K562 (cell line): Measurements from ENCODE around the gene STX18. TPM values are rescaled to one million over a fixed set of nuclear protein-coding genes. Genes with fewer than 3 reads are reported as not detected.

Source experiments
- ATAC-seq: fragments of 200-7000 bp; cut with Tn5 transposase; 3 replicates; pipeline ENCODE4 v1.9.1; 2020; ENCODE audit warnings: moderate library complexity
- BruUV-seq: library from RNA; stranded (reverse); fragments of 400-500 nt; replicated peaks from 2 replicates; lab custom pipeline; 2021; lab: Mats Ljungman, UMichigan
- CTCF ChIA-PET: fragments of 300-600 bp; formaldehyde crosslinking; extraction: SDS; loops from one replicate; lab custom pipeline; 2021; ENCODE audit warnings: low intra/inter-chr PET ratio; lab: Yijun Ruan, JAX
- POLR2A ChIA-PET: fragments of 300-600, 350-650 bp; sonication (Branson Sonifier 250); formaldehyde crosslinking; extraction: SDS; loops from one replicate; lab custom pipeline; 2021; ENCODE audit warnings: antibody characterized with exemption, inconsistent platforms; lab: Yijun Ruan, JAX
- DNase-seq, 4 experiments: peaks; one replicate each; pipeline versions ENCODE4 v3.0.0 to v3.0.0-alpha.2; 2011 to 2018; ENCODE audit warnings: low spot score in 3 of 4, mixed read lengths in 3 of 4; ENCODE audit errors: extremely low read depth in 1 of 4
- FAIRE-seq: peaks from 2 replicates; lab custom pipeline; 2011; peaks lifted over from hg19 to GRCh38; lab: Jason Lieb, UNC
- H2AFZ ChIP-seq: 2 replicates; pipeline ENCODE4 v1.6.0; 2011; ENCODE audit warnings: low read depth, low read length, control low read depth, inconsistent platforms
- H3K27ac ChIP-seq: fragments of 200-600 bp; 3 replicates; pipeline ENCODE4 v1.8.0; 2011; ENCODE audit warnings: low read depth, mild to moderate bottlenecking, control low read depth, inconsistent platforms, low read length, moderate library complexity, mixed read lengths; ENCODE audit errors: extremely low read depth
- H3K27me3 ChIP-seq, 2 experiments: fragments of 300-600 bp in 1 of 2; 2 replicates in 1 of 2; 3 replicates in 1 of 2; pipeline versions ENCODE4 v1.6.0 to v1.8.0; 2011; ENCODE audit warnings: inconsistent platforms in 2 of 2, low read length in 2 of 2, mild to moderate bottlenecking in 1 of 2, mixed read lengths in 1 of 2, moderate library complexity in 1 of 2; ENCODE audit not compliant: control insufficient read depth in 2 of 2, insufficient read depth in 2 of 2
- H3K36me3 ChIP-seq: fragments of 300-600 bp; 3 replicates; pipeline ENCODE4 v1.8.0; 2011; ENCODE audit warnings: mild to moderate bottlenecking, low read length, inconsistent platforms; ENCODE audit not compliant: control insufficient read depth, insufficient read depth
- H3K4me1 ChIP-seq, 2 experiments: fragments of 200-600 bp in 1 of 2; replicated peaks in 1 of 2; 2 replicates in 1 of 2; 3 replicates in 1 of 2; pipeline versions ENCODE4 v1.5.1 to v1.8.0; 2011; ENCODE audit warnings: inconsistent platforms in 2 of 2, low read length in 2 of 2, mild to moderate bottlenecking in 1 of 2, mixed read lengths in 1 of 2, moderate library complexity in 1 of 2; ENCODE audit not compliant: control insufficient read depth in 2 of 2, insufficient read depth in 2 of 2
- H3K4me2 ChIP-seq: 2 replicates; pipeline ENCODE4 v1.6.1; 2011; ENCODE audit warnings: low read length, control low read depth, inconsistent platforms, mixed read lengths; ENCODE audit not compliant: insufficient read depth
- H3K4me3 ChIP-seq: fragments of 200-600 bp; sonication (generic), shearing (Covaris generic); 2 replicates; pipeline ENCODE4 v1.5.1; 2016; ENCODE audit warnings: control low read depth, inconsistent platforms
- H3K79me2 ChIP-seq: fragments of 200-600 bp; 3 replicates; pipeline ENCODE4 v1.8.0; 2011; ENCODE audit warnings: low read length, inconsistent platforms; ENCODE audit not compliant: control insufficient read depth, insufficient read depth
- H3K9ac ChIP-seq, 2 experiments: 2 replicates each; pipeline versions ENCODE4 v1.6.0 to v1.6.1; 2011; ENCODE audit warnings: low read depth in 2 of 2, low read length in 2 of 2, control low read depth in 1 of 2, inconsistent platforms in 1 of 2, mild to moderate bottlenecking in 1 of 2, mixed read lengths in 1 of 2; ENCODE audit not compliant: insufficient read depth in 1 of 2
- H3K9me1 ChIP-seq: one replicate; pipeline ENCODE4 v1.6.0; 2011; ENCODE audit warnings: inconsistent platforms, mild to moderate bottlenecking, low read length, moderate library complexity; ENCODE audit not compliant: control insufficient read depth, insufficient read depth
- H3K9me3 ChIP-seq: replicated peaks from 2 replicates; pipeline ENCODE4 v1.5.1; 2011; ENCODE audit warnings: low read depth, low read length, inconsistent platforms; ENCODE audit not compliant: control insufficient read depth, insufficient read depth
- H4K20me1 ChIP-seq: replicated peaks from 2 replicates; pipeline ENCODE4 v1.6.1; 2011; ENCODE audit warnings: low read length, inconsistent platforms, mixed read lengths; ENCODE audit not compliant: control insufficient read depth, insufficient read depth
- BDP1 ChIP-seq: IDR thresholded peaks from 3 replicates; pipeline ENCODE4 v1.6.1; 2011; ENCODE audit not compliant: insufficient read length, insufficient read depth
- CHCHD3 ChIP-seq: fragments of 250-450 bp; sonication (Bioruptor Pico); IDR thresholded peaks from 2 replicates; pipeline ENCODE4 v2.1.2; 2022; ENCODE audit warnings: mild to moderate bottlenecking
- E2F6 ChIP-seq, 2 experiments: IDR thresholded peaks; 2 replicates each; pipeline ENCODE4 v1.6.1; 2011; ENCODE audit warnings: borderline replicate concordance in 1 of 2, control low read depth in 1 of 2, low read depth in 1 of 2, low read length in 1 of 2, mild to moderate bottlenecking in 1 of 2, mixed read lengths in 1 of 2, moderate library complexity in 1 of 2; ENCODE audit not compliant: insufficient read depth in 1 of 2, insufficient read length in 1 of 2, poor library complexity in 1 of 2, severe bottlenecking in 1 of 2; ENCODE audit errors: extremely low read depth in 1 of 2
- ERF ChIP-seq: fragments of 450-650 bp; formaldehyde crosslinking; IDR thresholded peaks from 2 replicates; pipeline ENCODE4 v1.4.0; 2020; ENCODE audit warnings: mild to moderate bottlenecking, mixed read lengths
- FOXP1 ChIP-seq: sonication (generic); formaldehyde crosslinking; IDR thresholded peaks from 2 replicates; pipeline ENCODE4 v1.8.0; 2022; ENCODE audit warnings: mild to moderate bottlenecking, missing genetic modification reagents
- GMEB1 ChIP-seq: fragments of 250-450 bp; sonication (Bioruptor Pico); IDR thresholded peaks from 2 replicates; pipeline ENCODE4 v1.4.0; 2020; ENCODE audit warnings: mild to moderate bottlenecking
- HLTF ChIP-seq: fragments of 450-650 bp; IDR thresholded peaks from 2 replicates; pipeline ENCODE4 v1.6.1; 2016
- HMGN3 ChIP-seq: IDR thresholded peaks from 2 replicates; pipeline ENCODE4 v1.6.1; 2011; ENCODE audit warnings: borderline replicate concordance, low read depth, mild to moderate bottlenecking, mixed read lengths, low read length; ENCODE audit not compliant: insufficient read length; ENCODE audit errors: extremely low read depth
- RFX1 ChIP-seq: fragments of 450-650 bp; IDR thresholded peaks from 2 replicates; pipeline ENCODE4 v1.6.1; 2016; ENCODE audit warnings: mild to moderate bottlenecking, moderate library complexity
- U2AF2 ChIP-seq: fragments of 200-400 bp; formaldehyde crosslinking; optimal IDR thresholded peaks from 2 replicates; pipeline ENCODE3; 2017; ENCODE audit warnings: low read depth, mild to moderate bottlenecking, low read length
- ZKSCAN8 ChIP-seq: fragments of 200-800 bp; sonication (Bioruptor generic); IDR thresholded peaks from 2 replicates; pipeline ENCODE4 v1.6.1; 2016; ENCODE audit warnings: missing genetic modification characterization, missing compliant biosample characterization
- WGBS: fragments of 100-300 bp; shearing (Covaris generic); methylation state at CpG from one replicate; pipeline ENCODE4 v1.1.6; 2016; ENCODE audit warnings: low coverage, mixed read lengths; ENCODE audit not compliant: insufficient coverage; ENCODE audit errors: missing lambda C conversion rate; 5-methylcytosine and 5-hydroxymethylcytosine counted together
- in situ Hi-C: fragments of 300-500 bp; cut with MboI; formaldehyde crosslinking; loops from 4 replicates; pipeline ENCODE4 v1.15.0; 2018; ENCODE audit warnings: inconsistent platforms, mixed read lengths
- intact Hi-C: fragments of 100-400 bp; cut with micrococcal nuclease; formaldehyde crosslinking; loops from 2 replicates; pipeline ENCODE4 v1.14.2; 2022
- polyA plus RNA-seq, 8 experiments: library from polyadenylated mRNA; depleted of rRNA in 4 of 8; stranded (reverse) in 5 of 8; unstranded in 3 of 8; fragments of >200 nt; fragmentation: Nextera tagmentation in 2 of 8; fragmentation: Illumina TruSeq in 1 of 8; extraction: Ambion mirVana in 2 of 8; extraction: Trizol in 1 of 8; gene quantifications; 2 replicates each; pipeline versions ENCODE4 v1.2.1 to v1.2.3, GENCODE V29; 2011 to 2014; ENCODE audit warnings: inconsistent platforms in 1 of 8, missing spikeins in 1 of 8
- total RNA-seq, 7 experiments: library from RNA; depleted of rRNA in 6 of 7; stranded (reverse); fragments of >200 nt in 6 of 7; fragmentation: Illumina TruSeq in 2 of 7; extraction: Trizol in 2 of 7; gene quantifications; 2 replicates each; pipeline versions ENCODE4 v1.2.1 to v1.2.3, GENCODE V29; 2011 to 2021; ENCODE audit warnings: low replicate concordance in 1 of 7
- TF ChIP-seq, protein P1 (sequence below): fragments of 450-650 bp; IDR thresholded peaks from 2 replicates; pipeline ENCODE4 v1.7.1; 2018; ENCODE audit warnings: mild to moderate bottlenecking, low read depth; ENCODE audit not compliant: partially characterized antibody
- TF ChIP-seq, protein P2 (sequence below): fragments of 150-350 bp; conservative IDR thresholded peaks from 2 replicates; pipeline ENCODE4 v1.6.1; 2014; ENCODE audit warnings: low read length

Gene STX18
- total and polyA plus RNA-seq, 9 of the 15 experiments (the other 6 are each of a cell fraction or from before 2014, with no cell fraction given) = 6.2 to 41.7 (median 22.7) TPM

DNA sequence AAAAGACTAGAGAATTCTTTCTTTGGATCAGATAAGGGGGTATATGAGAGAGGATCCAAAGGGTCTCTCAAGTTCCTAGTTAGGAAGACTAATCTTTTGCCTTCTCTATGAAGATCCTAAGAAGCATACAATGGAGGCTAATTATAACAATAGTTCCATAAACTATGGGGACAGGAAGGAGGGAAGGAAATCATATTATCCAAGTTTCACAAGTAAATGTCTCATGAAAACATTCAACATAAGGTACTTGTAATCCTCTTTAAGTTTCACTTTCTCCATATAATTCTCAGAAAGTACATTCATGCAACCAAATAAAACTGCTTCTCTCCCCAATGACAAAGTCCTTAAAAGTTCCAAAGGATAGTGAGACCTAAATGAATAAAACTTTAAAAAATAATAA lies 27.1 kb downstream of the STX18 start (continued):
- TF ChIP-seq E2F6 (IDR thresholded peaks at IDR 0.05; ENCODE audit: borderline replicate concordance in 1 of 2, extremely low read depth in 1 of 2, insufficient read depth in 1 of 2, insufficient read length in 1 of 2, low read depth in 1 of 2, low read length in 1 of 2, poor library complexity in 1 of 2, severe bottlenecking in 1 of 2) (no peak), RFX1 (no peak), CHCHD3 (CRISPR knock-in tag) (no peak), ERF (CRISPR knock-in tag) (no peak), U2AF2 (no peak), HMGN3 (no peak)

DNA sequence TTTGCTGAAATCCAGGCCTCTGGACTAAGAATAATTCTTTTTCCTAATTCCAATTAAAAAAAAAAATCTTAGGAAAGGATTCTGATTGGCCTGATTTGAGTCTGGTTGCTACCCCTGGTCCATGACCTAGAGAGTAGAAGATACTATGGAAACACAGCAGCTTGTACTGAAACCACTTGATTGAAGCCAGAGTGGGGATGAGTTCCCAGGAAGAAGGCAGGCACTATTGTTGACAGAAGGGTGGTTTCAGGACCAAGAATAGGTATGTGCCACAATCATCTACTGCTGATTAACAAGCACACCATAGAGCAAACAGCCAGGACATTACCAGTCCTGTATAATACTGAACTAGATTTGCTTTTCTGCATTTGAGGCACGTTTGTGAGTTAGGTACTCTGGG lies 29.6 kb downstream of the STX18 start:
- ChIA-PET POLR2A (interaction anchor here (0.6 to 2.0 kb wide), 6 partner anchors 9 to 80 kb away, joined by 3 to 13 read pairs (median 3); no protein-coding TSS in a partner anchor), CTCF (no interaction called here)
- 0% methylated on average over 1 of the region's 1 CpG for WGBS
- TF ChIP-seq, protein P1, sequence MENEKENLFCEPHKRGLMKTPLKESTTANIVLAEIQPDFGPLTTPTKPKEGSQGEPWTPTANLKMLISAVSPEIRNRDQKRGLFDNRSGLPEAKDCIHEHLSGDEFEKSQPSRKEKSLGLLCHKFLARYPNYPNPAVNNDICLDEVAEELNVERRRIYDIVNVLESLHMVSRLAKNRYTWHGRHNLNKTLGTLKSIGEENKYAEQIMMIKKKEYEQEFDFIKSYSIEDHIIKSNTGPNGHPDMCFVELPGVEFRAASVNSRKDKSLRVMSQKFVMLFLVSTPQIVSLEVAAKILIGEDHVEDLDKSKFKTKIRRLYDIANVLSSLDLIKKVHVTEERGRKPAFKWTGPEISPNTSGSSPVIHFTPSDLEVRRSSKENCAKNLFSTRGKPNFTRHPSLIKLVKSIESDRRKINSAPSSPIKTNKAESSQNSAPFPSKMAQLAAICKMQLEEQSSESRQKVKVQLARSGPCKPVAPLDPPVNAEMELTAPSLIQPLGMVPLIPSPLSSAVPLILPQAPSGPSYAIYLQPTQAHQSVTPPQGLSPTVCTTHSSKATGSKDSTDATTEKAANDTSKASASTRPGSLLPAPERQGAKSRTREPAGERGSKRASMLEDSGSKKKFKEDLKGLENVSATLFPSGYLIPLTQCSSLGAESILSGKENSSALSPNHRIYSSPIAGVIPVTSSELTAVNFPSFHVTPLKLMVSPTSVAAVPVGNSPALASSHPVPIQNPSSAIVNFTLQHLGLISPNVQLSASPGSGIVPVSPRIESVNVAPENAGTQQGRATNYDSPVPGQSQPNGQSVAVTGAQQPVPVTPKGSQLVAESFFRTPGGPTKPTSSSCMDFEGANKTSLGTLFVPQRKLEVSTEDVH = no peak
- TF ChIP-seq, protein P2, sequence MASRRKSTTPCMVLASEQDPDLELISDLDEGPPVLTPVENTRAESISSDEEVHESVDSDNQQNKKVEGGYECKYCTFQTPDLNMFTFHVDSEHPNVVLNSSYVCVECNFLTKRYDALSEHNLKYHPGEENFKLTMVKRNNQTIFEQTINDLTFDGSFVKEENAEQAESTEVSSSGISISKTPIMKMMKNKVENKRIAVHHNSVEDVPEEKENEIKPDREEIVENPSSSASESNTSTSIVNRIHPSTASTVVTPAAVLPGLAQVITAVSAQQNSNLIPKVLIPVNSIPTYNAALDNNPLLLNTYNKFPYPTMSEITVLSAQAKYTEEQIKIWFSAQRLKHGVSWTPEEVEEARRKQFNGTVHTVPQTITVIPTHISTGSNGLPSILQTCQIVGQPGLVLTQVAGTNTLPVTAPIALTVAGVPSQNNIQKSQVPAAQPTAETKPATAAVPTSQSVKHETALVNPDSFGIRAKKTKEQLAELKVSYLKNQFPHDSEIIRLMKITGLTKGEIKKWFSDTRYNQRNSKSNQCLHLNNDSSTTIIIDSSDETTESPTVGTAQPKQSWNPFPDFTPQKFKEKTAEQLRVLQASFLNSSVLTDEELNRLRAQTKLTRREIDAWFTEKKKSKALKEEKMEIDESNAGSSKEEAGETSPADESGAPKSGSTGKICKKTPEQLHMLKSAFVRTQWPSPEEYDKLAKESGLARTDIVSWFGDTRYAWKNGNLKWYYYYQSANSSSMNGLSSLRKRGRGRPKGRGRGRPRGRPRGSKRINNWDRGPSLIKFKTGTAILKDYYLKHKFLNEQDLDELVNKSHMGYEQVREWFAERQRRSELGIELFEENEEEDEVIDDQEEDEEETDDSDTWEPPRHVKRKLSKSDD = no peak
- TF ChIP-seq ZKSCAN8 (CRISPR knock-in tag) (no peak), GMEB1 (CRISPR knock-in tag) (no peak), FOXP1 (no peak), BDP1 (no peak), HLTF (no peak)

More for the DNA sequence above, 29.6 kb downstream of the STX18 start:
- Histone ChIP-seq H3K9me1 (no peaks in the 10 kb centered on the region), H3K4me3 (no peak overlapping the region), H3K9me3 (no peaks in the 10 kb centered on the region), H3K4me1 (no peaks in the 10 kb centered on the region), H4K20me1 (0 out of 2 replicates have a peak, but pooled peaks cover 2% of the 10 kb centered on the region), H3K27me3 (no peaks in the 10 kb centered on the region), H3K4me2 (no peak overlapping the region), H3K9ac (no peak overlapping the region), H3K36me3 (no peaks in the 10 kb centered on the region), H3K79me2 (peaks cover 3% of the 10 kb centered on the region; the same call in 1 of the 3 replicates), H2AFZ (no peak overlapping the region), H3K27ac (no peak overlapping the region)
- FAIRE-seq (no peak), ATAC-seq (no peak), DNase-seq (no peak)
- intact Hi-C loops (no loop called here), in situ Hi-C loops (no loop called here)
- BruUV-seq = no TSS peak
